ENCODE results near the gene NAPA. TPM values are rescaled to one million over a fixed set of nuclear protein-coding genes. Genes with fewer than 3 reads are reported as not detected.

NAPA gene
- total RNA-seq, 1 donor from 2014 or later = 54.7 TPM

DNA sequence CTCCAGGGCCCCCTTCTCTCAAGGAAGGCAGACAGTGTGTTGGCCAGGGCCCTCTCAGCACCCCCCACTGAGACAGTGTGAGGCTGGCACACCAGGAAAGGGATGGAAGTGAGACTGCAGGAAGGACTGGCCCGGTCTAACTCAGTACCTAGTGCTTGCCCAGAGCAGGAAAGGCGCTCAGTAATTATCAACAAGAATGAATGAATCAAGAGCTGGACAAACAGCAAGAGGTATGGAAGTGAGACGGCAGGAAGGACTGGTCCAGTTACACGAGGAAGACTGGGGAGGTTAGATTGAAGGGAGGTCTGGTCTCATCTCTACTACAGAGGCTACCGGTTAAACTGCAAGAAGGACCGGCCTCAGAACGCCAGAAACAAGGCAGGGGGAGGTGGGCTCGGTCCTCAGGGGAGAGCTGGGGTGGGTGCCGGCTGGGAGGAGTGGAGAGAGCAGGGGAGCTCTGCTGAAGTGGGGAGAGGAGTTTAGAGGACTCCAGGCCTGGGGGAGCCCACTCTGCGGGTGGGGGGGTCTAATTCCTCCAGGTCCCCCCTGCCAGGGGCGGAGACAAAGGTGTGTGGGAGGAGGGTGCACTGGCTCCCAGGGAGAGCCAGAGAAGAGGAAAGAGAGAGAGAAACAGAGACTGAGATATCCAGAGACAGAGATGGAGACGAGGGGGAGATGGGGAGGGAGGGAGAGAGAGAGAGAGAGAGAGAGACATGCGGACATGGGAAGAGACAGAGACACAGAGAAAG is 44.2 kb downstream of the NAPA start:
- no peaks in the 10 kb centered on the region for H3K9me3 Mint-ChIP-seq
- no peak overlapping the region for H3K27ac Mint-ChIP-seq
- peaks cover 3% of the 10 kb centered on the region for H3K36me3 Mint-ChIP-seq
- peaks cover 57% of the 10 kb centered on the region for H3K27me3 Mint-ChIP-seq (ENCODE audit: low read depth)
- DNase-seq (ENCODE audit: low spot score in 2 of 2, unreplicated experiment in 2 of 2) = no peak
- peaks cover 14% of the 10 kb centered on the region for H3K4me1 Mint-ChIP-seq
- TF ChIP-seq, protein P1, sequence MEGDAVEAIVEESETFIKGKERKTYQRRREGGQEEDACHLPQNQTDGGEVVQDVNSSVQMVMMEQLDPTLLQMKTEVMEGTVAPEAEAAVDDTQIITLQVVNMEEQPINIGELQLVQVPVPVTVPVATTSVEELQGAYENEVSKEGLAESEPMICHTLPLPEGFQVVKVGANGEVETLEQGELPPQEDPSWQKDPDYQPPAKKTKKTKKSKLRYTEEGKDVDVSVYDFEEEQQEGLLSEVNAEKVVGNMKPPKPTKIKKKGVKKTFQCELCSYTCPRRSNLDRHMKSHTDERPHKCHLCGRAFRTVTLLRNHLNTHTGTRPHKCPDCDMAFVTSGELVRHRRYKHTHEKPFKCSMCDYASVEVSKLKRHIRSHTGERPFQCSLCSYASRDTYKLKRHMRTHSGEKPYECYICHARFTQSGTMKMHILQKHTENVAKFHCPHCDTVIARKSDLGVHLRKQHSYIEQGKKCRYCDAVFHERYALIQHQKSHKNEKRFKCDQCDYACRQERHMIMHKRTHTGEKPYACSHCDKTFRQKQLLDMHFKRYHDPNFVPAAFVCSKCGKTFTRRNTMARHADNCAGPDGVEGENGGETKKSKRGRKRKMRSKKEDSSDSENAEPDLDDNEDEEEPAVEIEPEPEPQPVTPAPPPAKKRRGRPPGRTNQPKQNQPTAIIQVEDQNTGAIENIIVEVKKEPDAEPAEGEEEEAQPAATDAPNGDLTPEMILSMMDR (IDR thresholded peaks at IDR 0.05; ENCODE audit: unreplicated experiment) = no peak
- peak overlapping the region; percentile 61 for H3K4me3 Mint-ChIP-seq

DNA sequence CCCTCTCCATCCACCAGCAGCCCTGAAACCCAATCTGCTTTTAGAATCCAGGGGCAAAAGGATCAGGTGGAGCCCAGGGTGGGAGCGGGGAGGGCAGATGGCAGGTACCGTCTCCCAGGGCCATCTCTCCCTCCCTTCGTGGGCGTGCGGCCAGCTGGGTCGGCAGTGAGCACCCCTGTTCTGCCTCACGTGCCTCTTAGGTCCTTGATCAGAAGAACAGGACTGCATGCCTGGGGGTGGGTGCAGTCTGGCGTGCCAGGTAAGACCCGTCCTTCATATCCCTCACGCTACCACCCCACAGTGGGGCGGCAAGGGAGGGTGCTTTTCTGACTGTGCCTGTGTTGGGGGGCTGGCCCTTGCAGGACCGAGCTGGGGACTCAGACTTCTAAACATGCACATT is 45.1 kb downstream of the NAPA start:
- Mint-ChIP-seq H3K4me1 (peaks cover 14% of the 10 kb centered on the region), H3K27me3 (ENCODE audit: low read depth) (peaks cover 65% of the 10 kb centered on the region), H3K4me3 (no peak overlapping the region), H3K36me3 (no peaks in the 10 kb centered on the region), H3K27ac (no peak overlapping the region), H3K9me3 (no peaks in the 10 kb centered on the region)
- TF ChIP-seq, protein P1 (IDR thresholded peaks at IDR 0.05; ENCODE audit: unreplicated experiment) = no peak
- no peak for DNase-seq (ENCODE audit: low spot score in 2 of 2, unreplicated experiment in 2 of 2)

DNA sequence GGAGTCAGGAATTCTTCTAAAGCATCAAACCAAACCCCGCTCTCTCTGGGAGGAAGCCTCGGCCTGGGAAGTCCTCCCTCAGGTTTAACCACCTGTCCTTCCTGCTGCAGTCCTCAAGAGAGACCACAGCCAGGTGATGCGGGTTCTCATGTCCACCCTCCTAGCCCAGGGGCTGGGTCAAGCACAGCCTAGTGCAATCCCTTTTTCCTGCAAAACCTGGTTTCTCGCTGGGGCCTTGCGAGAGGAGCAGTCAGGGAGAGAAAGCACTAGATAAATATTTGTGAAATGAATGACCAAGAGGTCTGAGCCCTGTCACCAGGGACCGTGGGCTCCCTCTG is 45.5 kb downstream of the NAPA start:
- TF ChIP-seq, protein P1 (IDR thresholded peaks at IDR 0.05; ENCODE audit: unreplicated experiment) = no peak
- peaks cover 69% of the 10 kb centered on the region for H3K27me3 Mint-ChIP-seq (ENCODE audit: low read depth)
- H3K4me1 Mint-ChIP-seq = peaks cover 14% of the 10 kb centered on the region
- no peak overlapping the region for H3K4me3 Mint-ChIP-seq
- no peaks in the 10 kb centered on the region for H3K9me3 Mint-ChIP-seq
- no peak overlapping the region for H3K27ac Mint-ChIP-seq
- DNase-seq (ENCODE audit: low spot score in 2 of 2, unreplicated experiment in 2 of 2) = no peak
- H3K36me3 Mint-ChIP-seq = no peaks in the 10 kb centered on the region

DNA sequence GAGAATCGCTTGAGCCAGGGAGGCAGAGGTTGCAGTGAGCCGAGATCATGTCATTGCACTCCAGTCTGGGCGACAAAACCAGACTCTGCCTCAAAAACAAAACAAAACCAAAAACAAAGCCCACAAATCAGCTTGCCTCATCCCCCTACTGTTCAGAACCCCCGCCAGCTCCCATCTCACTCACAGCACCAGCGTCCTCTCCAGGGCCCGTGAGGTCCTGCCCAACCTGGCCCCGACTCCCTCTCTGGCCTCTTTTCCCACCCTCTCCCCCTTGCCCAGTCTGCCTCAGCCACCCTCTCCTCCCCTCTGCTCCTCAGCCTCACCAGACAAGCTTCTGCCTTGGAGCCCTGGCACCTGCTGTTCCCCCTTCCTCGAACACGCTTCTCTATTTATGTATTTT is 46.9 kb downstream of the NAPA start:
- TF ChIP-seq, protein P1 (IDR thresholded peaks at IDR 0.05; ENCODE audit: unreplicated experiment) = no peak
- Mint-ChIP-seq H3K4me1 (peaks cover 14% of the 10 kb centered on the region), H3K36me3 (no peaks in the 10 kb centered on the region), H3K27me3 (ENCODE audit: low read depth) (peaks cover 72% of the 10 kb centered on the region), H3K27ac (no peak overlapping the region), H3K9me3 (no peaks in the 10 kb centered on the region), H3K4me3 (no peak overlapping the region)
- DNase-seq (ENCODE audit: low spot score in 2 of 2, unreplicated experiment in 2 of 2) = no peak

DNA sequence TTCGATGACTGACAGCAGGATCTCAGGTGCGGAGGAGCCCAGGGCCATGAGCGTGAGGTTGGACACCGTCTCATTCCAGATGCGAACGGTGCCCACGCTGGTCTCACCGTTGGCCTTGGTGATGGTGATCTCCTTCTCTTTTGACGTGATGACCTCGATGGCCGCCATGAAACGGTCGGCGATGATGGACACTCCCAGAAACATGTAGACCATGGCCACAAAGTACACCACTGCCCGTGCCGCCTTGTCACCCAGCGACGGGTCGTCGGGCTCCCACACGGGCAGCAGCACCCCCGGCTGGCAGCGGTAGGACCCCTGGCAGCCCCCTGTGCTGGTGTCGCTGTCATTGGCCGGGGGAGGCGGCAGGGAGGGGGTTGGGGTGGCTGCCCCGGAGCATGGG is 48.9 kb downstream of the NAPA start:
- Mint-ChIP-seq H3K4me3 (no peak overlapping the region), H3K4me1 (peaks cover 8% of the 10 kb centered on the region), H3K9me3 (no peaks in the 10 kb centered on the region), H3K27ac (no peak overlapping the region), H3K36me3 (no peaks in the 10 kb centered on the region), H3K27me3 (ENCODE audit: low read depth) (peaks cover 68% of the 10 kb centered on the region)
- DNase-seq (ENCODE audit: low spot score in 2 of 2, unreplicated experiment in 2 of 2) = no peak
- TF ChIP-seq, protein P1 (IDR thresholded peaks at IDR 0.05; ENCODE audit: unreplicated experiment) = no peak

Data from mesothelial cell of epicardium (in vitro differentiated cells).